ENCODE results near the gene EPHA2. TPM values are rescaled to one million over a fixed set of nuclear protein-coding genes. Genes with fewer than 3 reads are reported as not detected.

EPHA2 gene
- total and polyA plus RNA-seq, 2 donors (not counting 3 experiments of a cell fraction or from before 2014, with no cell fraction given) = 141 to 147 TPM

DNA sequence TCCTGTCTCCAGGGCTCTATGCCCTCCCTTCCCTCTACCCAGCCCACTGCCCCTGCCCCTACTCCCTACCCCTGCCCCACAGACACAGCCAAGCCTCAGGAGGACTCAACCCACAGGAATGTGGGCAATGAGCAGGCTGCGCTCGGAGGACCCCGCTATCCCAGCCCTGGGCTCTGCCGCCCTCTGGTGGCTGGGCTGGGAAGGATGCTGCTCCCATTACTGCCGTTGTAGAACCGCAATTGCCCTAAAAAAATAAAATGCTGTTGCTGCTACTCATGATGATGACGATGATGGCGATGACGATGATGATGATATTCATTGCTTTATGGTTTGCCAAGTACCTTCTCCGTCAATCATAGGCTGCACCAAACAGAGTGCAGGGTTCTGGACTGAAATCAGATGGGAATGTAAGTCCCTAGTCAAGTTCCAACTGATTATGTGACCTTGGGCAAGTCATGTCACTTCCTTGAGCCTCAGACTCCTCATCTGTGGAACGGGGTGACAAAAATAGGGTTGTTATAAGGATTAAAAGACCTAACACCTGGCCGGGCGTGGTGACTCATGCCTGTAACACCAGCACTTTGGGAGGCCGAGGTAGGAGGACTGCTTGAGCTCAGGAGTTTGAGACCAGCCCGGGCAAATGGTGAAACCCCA lies 32.0 kb upstream of the EPHA2 start:
- no peaks in the 10 kb centered on the region for H3K9me3 ChIP-seq (replicated peaks; ENCODE audit: control insufficient read depth, insufficient read depth, low read length)
- H3K4me1 ChIP-seq (ENCODE audit: control insufficient read depth, extremely low read depth, insufficient read depth, low read length) = peaks cover 5% of the 10 kb centered on the region
- FAIRE-seq (peak; percentile 88), DNase-seq (ENCODE audit: low read depth, low spot score) (peak; percentile 85)
- no peak overlapping the region for H3K4me2 ChIP-seq (ENCODE audit: insufficient read depth, low read length)
- H4K20me1 ChIP-seq (replicated peaks; ENCODE audit: control insufficient read depth, extremely low read depth, insufficient read depth, low read length) = no peaks in the 10 kb centered on the region
- no peaks in the 10 kb centered on the region for H3K79me2 ChIP-seq (ENCODE audit: control insufficient read depth, insufficient read depth, low read length)
- dilution Hi-C loops (cut with MboI; ENCODE audit: extremely low pct_ligation_motif_present, low sequenced_read_pairs) = no loop called here
- TF ChIP-seq JUN (IDR thresholded peaks at IDR 0.05; ENCODE audit: borderline replicate concordance, insufficient read depth, insufficient read length, low read depth) (no peak), EZH2 (IDR thresholded peaks at IDR 0.05; ENCODE audit: borderline replicate concordance, low read depth, low read length, severe bottlenecking) (no peak), POLR2AphosphoS5 (IDR thresholded peaks at IDR 0.05; ENCODE audit: insufficient read depth, low read depth, low read length) (peak; percentile 35), CTCF (IDR thresholded peaks at IDR 0.05; ENCODE audit: extremely low read depth in 1 of 2, insufficient read depth in 1 of 2, low read depth in 1 of 2, low read length in 2 of 2) (peak; percentile 93 to 95), FOS (IDR thresholded peaks at IDR 0.05; ENCODE audit: borderline replicate concordance, insufficient read depth, low read length) (peak; percentile 34), POLR2A (IDR thresholded peaks at IDR 0.05; ENCODE audit: low read depth, low read length) (no peak), MAX (IDR thresholded peaks at IDR 0.05; ENCODE audit: insufficient read depth, insufficient read length) (no peak), GATA2 (IDR thresholded peaks at IDR 0.05; ENCODE audit: insufficient read depth, insufficient read length, low read depth, low read length) (no peak), MYC (IDR thresholded peaks at IDR 0.05; ENCODE audit: low read depth, low read length) (no peak)
- POLR2A ChIA-PET = no interaction called here
- no peak overlapping the region for H2AFZ ChIP-seq (ENCODE audit: low read depth, low read length)
- H3K27ac ChIP-seq (ENCODE audit: insufficient read depth, low read depth, low read length) = no peak overlapping the region
- no peaks in the 10 kb centered on the region for H3K36me3 ChIP-seq (ENCODE audit: control insufficient read depth in 2 of 2, extremely low read depth in 1 of 2, insufficient read depth in 2 of 2, low read length in 2 of 2)
- CTCF ChIA-PET = interaction anchor here (0.9 to 16.2 kb wide), 10 partner anchors 34 to 175 kb away, joined by 3 to 353 read pairs (median 10); partner anchors contain the start of genes EPHA2 and FAM131C
- H3K27me3 ChIP-seq (ENCODE audit: control insufficient read depth in 2 of 2, insufficient read depth in 2 of 2, low read length in 2 of 2) = no peaks in the 10 kb centered on the region
- H3K9ac ChIP-seq (replicated peaks; ENCODE audit: extremely low read depth, insufficient read depth, low read length) = no peak overlapping the region
- H3K9me1 ChIP-seq (replicated peaks; ENCODE audit: control insufficient read depth, extremely low read depth, insufficient read depth, low read length) = no peaks in the 10 kb centered on the region
- H3K4me3 ChIP-seq (replicated peaks in 1 of 3; ENCODE audit: insufficient read depth in 1 of 3, low read depth in 1 of 3, low read length in 3 of 3) = no peak overlapping the region
- no TSS peak for BruUV-seq (replicated peaks)
- intact Hi-C loops (cut with micrococcal nuclease) = loop anchor here (1.0 to 2.0 kb wide), 6 partner anchors 32 to 179 kb away; partner anchors contain the start of gene EPHA2

Data from endothelial cell of umbilical vein (primary cell).